HG03342 (cell line): ENCODE measurements around the gene IGSF21.

ENCODE experiments used
- ATAC-seq: cut with Tn5 transposase; IDR thresholded peaks from one replicate; pipeline ENCODE4 v1.9.1; 2021; ENCODE audit warnings: mild to moderate bottlenecking, moderate library complexity; ENCODE audit not compliant: unreplicated experiment

The IGSF21 gene

GRCh38 chr1:18107369-18108298 is at the start of gene IGSF21:
TSS of gene IGSF21 (plus strand) at chr1:18107798. CDS start at chr1:18108129, 331 bp downstream.
- no peak for ATAC-seq

- ATAC-seq, result no peak
Observed at GRCh38 chr1:18058206-18058921, 49.2 kb upstream of the IGSF21 start.

- no peak for ATAC-seq
Observed at GRCh38 chr1:18058981-18059605, 48.5 kb upstream of the IGSF21 start.

- no peak for ATAC-seq
Observed at GRCh38 chr1:18060366-18060765, 47.2 kb upstream of the IGSF21 start.

- no peak for ATAC-seq
Observed at GRCh38 chr1:18062185-18062584, 45.4 kb upstream of the IGSF21 start.

GRCh38 chr1:18064534-18064933 is 43.1 kb upstream of the IGSF21 start:
- no peak for ATAC-seq

- no peak for ATAC-seq
Observed at GRCh38 chr1:18066576-18066975, 41.0 kb upstream of the IGSF21 start.

GRCh38 chr1:18069903-18070302 is 37.7 kb upstream of the IGSF21 start:
- no peak for ATAC-seq

GRCh38 chr1:18072066-18072465 is 35.5 kb upstream of the IGSF21 start:
- no peak for ATAC-seq

GRCh38 chr1:18073066-18073642 is 34.4 kb upstream of the IGSF21 start:
- ATAC-seq, result no peak

- no peak for ATAC-seq
Observed at GRCh38 chr1:18077657-18078215, 29.9 kb upstream of the IGSF21 start.

- no peak for ATAC-seq
Observed at GRCh38 chr1:18079941-18080735, 27.5 kb upstream of the IGSF21 start.

GRCh38 chr1:18085387-18086074 is 22.1 kb upstream of the IGSF21 start:
- ATAC-seq, result no peak

- no peak for ATAC-seq
Observed at GRCh38 chr1:18088077-18088594, 19.5 kb upstream of the IGSF21 start.

GRCh38 chr1:18089488-18089887 is 18.1 kb upstream of the IGSF21 start:
- ATAC-seq, result no peak

- ATAC-seq, result no peak
Observed at GRCh38 chr1:18090636-18091035, 17.0 kb upstream of the IGSF21 start.

- ATAC-seq, result no peak
Observed at GRCh38 chr1:18091660-18092446, 15.7 kb upstream of the IGSF21 start.

GRCh38 chr1:18093193-18093592 is 14.4 kb upstream of the IGSF21 start:
- ATAC-seq, result no peak
